SK-N-SH treated with all-trans-retinoic acid at 6 μM for 48 hours (cell line): ENCODE measurements around the gene SRPK2.

Experiments used
- ARNTL ChIP-seq: fragments of 450-650 bp; formaldehyde crosslinking; IDR thresholded peaks from 2 replicates; pipeline ENCODE4 v1.5.0; 2020; ENCODE audit warnings: low read depth, mild to moderate bottlenecking, moderate library complexity, borderline replicate concordance
- CREB5 ChIP-seq: fragments of 250-450 bp; sonication (Bioruptor Pico); IDR thresholded peaks from 2 replicates; pipeline ENCODE4 v1.5.1; 2020; ENCODE audit warnings: low read depth, mild to moderate bottlenecking, moderate library complexity
- CSRNP3 ChIP-seq: fragments of 250-450 bp; sonication (Bioruptor Pico); IDR thresholded peaks from 2 replicates; pipeline ENCODE4 v1.5.1; 2021; ENCODE audit warnings: mild to moderate bottlenecking, moderate library complexity
- ISL1 ChIP-seq: fragments of 250-450 bp; sonication (Bioruptor Pico); IDR thresholded peaks from 2 replicates; pipeline ENCODE4 v2.1.2; 2022; ENCODE audit warnings: mild to moderate bottlenecking, moderate library complexity
- PATZ1 ChIP-seq: fragments of 250-450 bp; sonication (Bioruptor Pico); IDR thresholded peaks from 2 replicates; pipeline ENCODE4 v1.8.0; 2020; ENCODE audit warnings: mild to moderate bottlenecking, moderate library complexity, borderline replicate concordance
- PPARA ChIP-seq: fragments of 250-450 bp; sonication (Bioruptor Pico); IDR thresholded peaks from 2 replicates; pipeline ENCODE4 v1.5.0; 2020; ENCODE audit warnings: mild to moderate bottlenecking, borderline replicate concordance
- RARB ChIP-seq: fragments of 250-450 bp; sonication (Bioruptor Pico); IDR thresholded peaks from 2 replicates; pipeline ENCODE4 v1.8.0; 2021; ENCODE audit warnings: mild to moderate bottlenecking, moderate library complexity
- TSHZ2 ChIP-seq: fragments of 250-450 bp; sonication (Bioruptor Pico); IDR thresholded peaks from 2 replicates; pipeline ENCODE4 v1.5.0; 2020; ENCODE audit warnings: mild to moderate bottlenecking, moderate library complexity
- ZFP3 ChIP-seq: fragments of 250-450 bp; sonication (Bioruptor Pico); IDR thresholded peaks from 2 replicates; pipeline ENCODE4 v1.5.0; 2020; ENCODE audit warnings: mild to moderate bottlenecking, moderate library complexity
- ZFP30 ChIP-seq: fragments of 450-650 bp; formaldehyde crosslinking; IDR thresholded peaks from 2 replicates; pipeline ENCODE4 v1.5.0; 2022; ENCODE audit warnings: mild to moderate bottlenecking, moderate library complexity
- ZNF70 ChIP-seq: fragments of 450-650 bp; formaldehyde crosslinking; IDR thresholded peaks from 2 replicates; pipeline ENCODE4 v1.5.0; 2020; ENCODE audit warnings: mild to moderate bottlenecking, moderate library complexity
- ZNF8 ChIP-seq: fragments of 450-650 bp; formaldehyde crosslinking; IDR thresholded peaks from 2 replicates; pipeline ENCODE4 v1.5.0; 2020; ENCODE audit warnings: mild to moderate bottlenecking, moderate library complexity

- no peak for TF ChIP-seq ZNF70 (CRISPR knock-in tag)
- TF ChIP-seq PATZ1, result no peak
- no peak for TF ChIP-seq PPARA (CRISPR knock-in tag)
- TF ChIP-seq ZFP3 (CRISPR knock-in tag), result no peak
- no peak for TF ChIP-seq ARNTL (CRISPR knock-in tag)
- TF ChIP-seq ISL1, result no peak
- no peak for TF ChIP-seq ZNF8 (CRISPR knock-in tag)
- TF ChIP-seq ZFP30 (CRISPR knock-in tag), result no peak
- TF ChIP-seq RARB (CRISPR knock-in tag), result no peak
- no peak for TF ChIP-seq TSHZ2 (CRISPR knock-in tag)
- no peak for TF ChIP-seq CSRNP3 (CRISPR knock-in tag)
- TF ChIP-seq CREB5 (CRISPR knock-in tag), result no peak
These were observed 49.1 kb downstream of the SRPK2 start for GRCh38 chr7:105339404-105340323.
